ENCODE data around the gene WDR91. TPM values are rescaled to one million over a fixed set of nuclear protein-coding genes. Genes with fewer than 3 reads are reported as not detected.

Gene WDR91
- total RNA-seq, 1 experiment from 2014 or later, result 7.0 TPM

DNA sequence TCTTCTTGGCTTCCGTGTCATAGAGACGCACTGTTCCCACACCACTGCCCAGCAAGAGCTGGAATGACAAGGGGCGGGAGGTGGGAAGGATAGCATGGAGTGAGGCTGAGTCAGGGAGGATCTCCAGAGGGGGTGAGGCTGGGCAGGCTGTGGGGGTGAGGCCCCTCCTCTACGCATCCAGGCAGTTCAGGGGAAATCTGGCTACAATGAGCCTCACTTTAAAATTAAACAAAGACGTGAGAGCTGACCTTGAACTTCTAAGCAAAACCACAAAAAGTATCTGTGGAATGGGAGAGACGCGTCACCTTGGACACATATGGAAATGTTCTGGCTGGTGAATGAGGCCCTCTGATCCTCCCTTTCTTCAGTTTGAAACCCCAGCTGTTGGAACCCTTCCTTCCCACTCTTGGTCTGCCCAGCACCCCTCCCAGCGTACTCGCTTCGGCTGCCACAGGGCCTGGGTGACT is 17.7 kb downstream of the WDR91 start:
- POLR2A ChIA-PET (ENCODE audit: low non-redundant PET), result no interaction called here
- DNase-seq (ENCODE audit: low spot score), result no peak
- Histone ChIP-seq H3K9me3 (ENCODE audit: low read depth, low read length, poor library complexity, severe bottlenecking) (no peaks in the 10 kb centered on the region), H3K27me3 (replicated peaks; ENCODE audit: insufficient read depth, low read depth, low read length, poor library complexity) (no peaks in the 10 kb centered on the region), H3K27ac (ENCODE audit: low read depth, low read length, poor library complexity, severe bottlenecking) (no peak overlapping the region), H3K4me1 (ENCODE audit: insufficient read depth, low read length, poor library complexity, severe bottlenecking) (no peaks in the 10 kb centered on the region), H3K36me3 (ENCODE audit: insufficient read depth, low read length, poor library complexity, severe bottlenecking) (no peaks in the 10 kb centered on the region), H3K4me3 (ENCODE audit: low read depth, low read length, poor library complexity, severe bottlenecking) (no peak overlapping the region)
- BruUV-seq (replicated peaks), result no TSS peak
- CTCF ChIA-PET, result no interaction called here
- TF ChIP-seq EZH2 (IDR thresholded peaks at IDR 0.05; ENCODE audit: borderline replicate concordance, low read depth, low read length, poor library complexity, severe bottlenecking), result no peak
- TF ChIP-seq, protein P1, sequence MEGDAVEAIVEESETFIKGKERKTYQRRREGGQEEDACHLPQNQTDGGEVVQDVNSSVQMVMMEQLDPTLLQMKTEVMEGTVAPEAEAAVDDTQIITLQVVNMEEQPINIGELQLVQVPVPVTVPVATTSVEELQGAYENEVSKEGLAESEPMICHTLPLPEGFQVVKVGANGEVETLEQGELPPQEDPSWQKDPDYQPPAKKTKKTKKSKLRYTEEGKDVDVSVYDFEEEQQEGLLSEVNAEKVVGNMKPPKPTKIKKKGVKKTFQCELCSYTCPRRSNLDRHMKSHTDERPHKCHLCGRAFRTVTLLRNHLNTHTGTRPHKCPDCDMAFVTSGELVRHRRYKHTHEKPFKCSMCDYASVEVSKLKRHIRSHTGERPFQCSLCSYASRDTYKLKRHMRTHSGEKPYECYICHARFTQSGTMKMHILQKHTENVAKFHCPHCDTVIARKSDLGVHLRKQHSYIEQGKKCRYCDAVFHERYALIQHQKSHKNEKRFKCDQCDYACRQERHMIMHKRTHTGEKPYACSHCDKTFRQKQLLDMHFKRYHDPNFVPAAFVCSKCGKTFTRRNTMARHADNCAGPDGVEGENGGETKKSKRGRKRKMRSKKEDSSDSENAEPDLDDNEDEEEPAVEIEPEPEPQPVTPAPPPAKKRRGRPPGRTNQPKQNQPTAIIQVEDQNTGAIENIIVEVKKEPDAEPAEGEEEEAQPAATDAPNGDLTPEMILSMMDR (conservative IDR thresholded peaks at IDR 0.05; ENCODE audit: low read depth, low read length), result no peak
- intact Hi-C loops (cut with micrococcal nuclease; ENCODE audit: unreplicated experiment), result no loop called here

DNA sequence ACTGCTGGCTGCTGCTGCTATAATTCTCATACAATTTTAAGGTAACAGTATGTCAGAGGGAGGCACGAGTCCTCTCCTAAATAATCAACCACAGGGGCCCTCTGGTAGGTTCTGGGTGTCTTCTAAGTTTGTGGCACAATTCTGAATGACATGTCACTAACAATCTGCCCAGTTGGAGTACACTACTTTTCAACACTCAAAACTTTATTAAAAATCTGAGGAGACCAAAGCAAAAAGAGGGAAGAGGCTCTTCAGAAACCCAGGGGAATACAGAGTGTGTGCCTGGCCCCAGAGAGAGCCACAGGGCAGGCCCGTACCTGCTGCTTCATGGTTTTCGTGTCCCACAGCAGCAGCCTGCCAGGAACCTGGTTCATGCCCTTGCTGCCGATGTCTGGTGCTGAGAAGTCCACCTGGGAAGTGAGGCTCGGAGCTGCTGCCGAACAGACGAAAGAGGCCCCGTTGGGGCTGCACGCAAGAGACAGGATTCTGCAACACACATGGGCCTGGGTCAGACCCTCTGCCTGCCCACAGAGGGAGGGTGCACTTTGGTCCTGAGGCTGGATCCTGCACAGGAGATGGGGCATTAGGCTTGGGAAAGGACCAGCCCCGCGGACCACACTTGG is 18.3 kb downstream of the WDR91 start:
- Histone ChIP-seq H3K27me3 (replicated peaks; ENCODE audit: insufficient read depth, low read depth, low read length, poor library complexity) (no peaks in the 10 kb centered on the region), H3K4me1 (ENCODE audit: insufficient read depth, low read length, poor library complexity, severe bottlenecking) (no peaks in the 10 kb centered on the region), H3K27ac (ENCODE audit: low read depth, low read length, poor library complexity, severe bottlenecking) (no peak overlapping the region), H3K36me3 (ENCODE audit: insufficient read depth, low read length, poor library complexity, severe bottlenecking) (no peaks in the 10 kb centered on the region), H3K9me3 (ENCODE audit: low read depth, low read length, poor library complexity, severe bottlenecking) (no peaks in the 10 kb centered on the region), H3K4me3 (ENCODE audit: low read depth, low read length, poor library complexity, severe bottlenecking) (no peak overlapping the region)
- no TSS peak for BruUV-seq (replicated peaks)
- TF ChIP-seq, protein P1 (conservative IDR thresholded peaks at IDR 0.05; ENCODE audit: low read depth, low read length), result no peak
- no peak for TF ChIP-seq EZH2 (IDR thresholded peaks at IDR 0.05; ENCODE audit: borderline replicate concordance, low read depth, low read length, poor library complexity, severe bottlenecking)
- ChIA-PET CTCF (no interaction called here), POLR2A (ENCODE audit: low non-redundant PET) (no interaction called here)
- intact Hi-C loops (cut with micrococcal nuclease; ENCODE audit: unreplicated experiment), result no loop called here
- DNase-seq (ENCODE audit: low spot score), result no peak

DNA sequence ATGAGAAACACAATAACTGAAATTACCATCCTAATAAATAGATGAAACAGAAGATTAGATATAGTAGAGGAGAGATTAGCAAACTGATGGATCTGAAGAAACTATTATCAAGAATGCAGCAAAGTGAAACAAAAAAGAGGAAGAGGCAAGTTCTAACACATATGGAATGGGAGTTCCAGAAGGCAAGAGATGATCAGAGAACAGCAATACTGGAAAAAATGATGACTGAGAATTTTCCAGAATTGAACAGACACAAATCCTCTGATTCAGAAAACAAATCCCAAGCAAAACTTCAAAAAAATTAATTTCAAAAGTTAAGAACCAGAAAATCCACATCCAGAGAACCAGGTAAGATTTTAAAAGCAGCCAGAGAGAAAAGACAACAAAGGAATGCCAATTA is 20.6 kb downstream of the WDR91 start:
- no peaks in the 10 kb centered on the region for H3K9me3 ChIP-seq (ENCODE audit: low read depth, low read length, poor library complexity, severe bottlenecking)
- BruUV-seq (replicated peaks), result no TSS peak
- H3K4me1 ChIP-seq (ENCODE audit: insufficient read depth, low read length, poor library complexity, severe bottlenecking), result no peaks in the 10 kb centered on the region
- no peaks in the 10 kb centered on the region for H3K36me3 ChIP-seq (ENCODE audit: insufficient read depth, low read length, poor library complexity, severe bottlenecking)
- H3K4me3 ChIP-seq (ENCODE audit: low read depth, low read length, poor library complexity, severe bottlenecking), result no peak overlapping the region
- H3K27ac ChIP-seq (ENCODE audit: low read depth, low read length, poor library complexity, severe bottlenecking), result no peak overlapping the region
- TF ChIP-seq, protein P1 (conservative IDR thresholded peaks at IDR 0.05; ENCODE audit: low read depth, low read length), result no peak
- TF ChIP-seq EZH2 (IDR thresholded peaks at IDR 0.05; ENCODE audit: borderline replicate concordance, low read depth, low read length, poor library complexity, severe bottlenecking), result no peak
- no peak for DNase-seq (ENCODE audit: low spot score)
- POLR2A ChIA-PET (ENCODE audit: low non-redundant PET), result no interaction called here
- intact Hi-C loops (cut with micrococcal nuclease; ENCODE audit: unreplicated experiment), result no loop called here
- CTCF ChIA-PET, result no interaction called here
- H3K27me3 ChIP-seq (replicated peaks; ENCODE audit: insufficient read depth, low read depth, low read length, poor library complexity), result no peaks in the 10 kb centered on the region

Data from A673 (cell line).